SK-N-SH treated with all-trans-retinoic acid at 6 μM for 48 hours (cell line): ENCODE measurements around the gene SETD6.

Source experiments
- ARNTL ChIP-seq: fragments of 450-650 bp; formaldehyde crosslinking; IDR thresholded peaks from 2 replicates; pipeline ENCODE4 v1.5.0; 2020; ENCODE audit warnings: low read depth, mild to moderate bottlenecking, moderate library complexity, borderline replicate concordance
- BACH2 ChIP-seq: fragments of 250-450 bp; sonication (Bioruptor Pico); IDR thresholded peaks from 2 replicates; pipeline ENCODE4 v1.9.0; 2021; ENCODE audit warnings: mild to moderate bottlenecking, borderline replicate concordance
- GLIS3 ChIP-seq: fragments of 250-450 bp; sonication (Bioruptor Pico); IDR thresholded peaks from 2 replicates; pipeline ENCODE4 v1.5.0; 2020; ENCODE audit warnings: mild to moderate bottlenecking, moderate library complexity
- PPARA ChIP-seq: fragments of 250-450 bp; sonication (Bioruptor Pico); IDR thresholded peaks from 2 replicates; pipeline ENCODE4 v1.5.0; 2020; ENCODE audit warnings: mild to moderate bottlenecking, borderline replicate concordance
- ZNF8 ChIP-seq: fragments of 450-650 bp; formaldehyde crosslinking; IDR thresholded peaks from 2 replicates; pipeline ENCODE4 v1.5.0; 2020; ENCODE audit warnings: mild to moderate bottlenecking, moderate library complexity
- TF ChIP-seq, protein P1 (sequence below): fragments of 250-450 bp; sonication (Bioruptor Pico); IDR thresholded peaks from 2 replicates; pipeline ENCODE4 v1.8.0; 2021; ENCODE audit warnings: low read depth, mild to moderate bottlenecking, moderate library complexity, borderline replicate concordance
- TF ChIP-seq, protein P2 (sequence below): fragments of 250-450 bp; sonication (Bioruptor Pico); IDR thresholded peaks from 2 replicates; pipeline ENCODE4 v1.5.1; 2020; ENCODE audit warnings: low read depth, mild to moderate bottlenecking, moderate library complexity

DNA sequence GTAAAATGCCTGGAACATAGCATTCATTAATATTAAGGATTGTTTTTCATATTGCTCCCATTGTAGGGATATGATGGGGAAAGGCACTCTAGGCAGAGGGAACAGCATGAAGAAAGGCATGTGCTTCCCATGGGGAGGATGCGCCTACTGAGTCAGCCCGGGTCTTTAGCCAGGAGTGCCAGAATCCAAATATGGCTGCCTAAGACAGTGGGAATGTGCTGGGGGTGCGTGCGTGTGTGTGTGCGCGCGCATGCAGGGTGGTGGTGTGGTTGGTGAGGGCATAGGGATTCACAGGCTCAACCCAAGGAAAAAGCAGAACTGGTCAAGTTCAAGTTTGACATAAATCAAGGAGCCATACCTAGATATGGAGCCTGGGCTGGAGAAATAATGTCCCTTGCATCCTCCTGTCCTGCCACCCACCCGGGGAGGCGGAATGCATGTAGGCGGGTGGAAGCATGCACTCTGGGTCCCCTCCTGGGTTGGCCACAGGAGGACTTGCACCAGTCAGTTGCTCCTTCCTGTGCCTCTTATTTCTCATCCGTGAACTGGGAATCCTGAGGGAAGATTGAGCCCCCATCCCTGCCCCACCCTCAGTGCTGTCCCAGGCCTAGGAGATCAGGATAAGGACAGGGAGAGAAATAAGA, 34.0 kb upstream of the SETD6 start:
- TF ChIP-seq GLIS3 (CRISPR knock-in tag) (no peak), ZNF8 (CRISPR knock-in tag) (no peak), PPARA (CRISPR knock-in tag) (no peak), ARNTL (CRISPR knock-in tag) (no peak), BACH2 (CRISPR knock-in tag) (no peak)
- TF ChIP-seq, protein P1, sequence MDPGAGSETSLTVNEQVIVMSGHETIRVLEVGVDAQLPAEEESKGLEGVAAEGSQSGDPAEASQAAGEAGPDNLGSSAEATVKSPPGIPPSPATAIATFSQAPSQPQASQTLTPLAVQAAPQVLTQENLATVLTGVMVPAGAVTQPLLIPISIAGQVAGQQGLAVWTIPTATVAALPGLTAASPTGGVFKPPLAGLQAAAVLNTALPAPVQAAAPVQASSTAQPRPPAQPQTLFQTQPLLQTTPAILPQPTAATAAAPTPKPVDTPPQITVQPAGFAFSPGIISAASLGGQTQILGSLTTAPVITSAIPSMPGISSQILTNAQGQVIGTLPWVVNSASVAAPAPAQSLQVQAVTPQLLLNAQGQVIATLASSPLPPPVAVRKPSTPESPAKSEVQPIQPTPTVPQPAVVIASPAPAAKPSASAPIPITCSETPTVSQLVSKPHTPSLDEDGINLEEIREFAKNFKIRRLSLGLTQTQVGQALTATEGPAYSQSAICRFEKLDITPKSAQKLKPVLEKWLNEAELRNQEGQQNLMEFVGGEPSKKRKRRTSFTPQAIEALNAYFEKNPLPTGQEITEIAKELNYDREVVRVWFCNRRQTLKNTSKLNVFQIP (CRISPR knock-in tag) = no peak
- TF ChIP-seq, protein P2, sequence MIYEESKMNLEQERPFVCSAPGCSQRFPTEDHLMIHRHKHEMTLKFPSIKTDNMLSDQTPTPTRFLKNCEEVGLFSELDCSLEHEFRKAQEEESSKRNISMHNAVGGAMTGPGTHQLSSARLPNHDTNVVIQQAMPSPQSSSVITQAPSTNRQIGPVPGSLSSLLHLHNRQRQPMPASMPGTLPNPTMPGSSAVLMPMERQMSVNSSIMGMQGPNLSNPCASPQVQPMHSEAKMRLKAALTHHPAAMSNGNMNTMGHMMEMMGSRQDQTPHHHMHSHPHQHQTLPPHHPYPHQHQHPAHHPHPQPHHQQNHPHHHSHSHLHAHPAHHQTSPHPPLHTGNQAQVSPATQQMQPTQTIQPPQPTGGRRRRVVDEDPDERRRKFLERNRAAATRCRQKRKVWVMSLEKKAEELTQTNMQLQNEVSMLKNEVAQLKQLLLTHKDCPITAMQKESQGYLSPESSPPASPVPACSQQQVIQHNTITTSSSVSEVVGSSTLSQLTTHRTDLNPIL (CRISPR knock-in tag) = no peak
